ENCODE measurements around the gene PARP15. TPM values are rescaled to one million over a fixed set of nuclear protein-coding genes. Genes with fewer than 3 reads are reported as not detected.

PARP15 gene
- total and polyA plus RNA-seq, 12 donors, result 0.12 to 4.3 (median 1.3) TPM

DNA sequence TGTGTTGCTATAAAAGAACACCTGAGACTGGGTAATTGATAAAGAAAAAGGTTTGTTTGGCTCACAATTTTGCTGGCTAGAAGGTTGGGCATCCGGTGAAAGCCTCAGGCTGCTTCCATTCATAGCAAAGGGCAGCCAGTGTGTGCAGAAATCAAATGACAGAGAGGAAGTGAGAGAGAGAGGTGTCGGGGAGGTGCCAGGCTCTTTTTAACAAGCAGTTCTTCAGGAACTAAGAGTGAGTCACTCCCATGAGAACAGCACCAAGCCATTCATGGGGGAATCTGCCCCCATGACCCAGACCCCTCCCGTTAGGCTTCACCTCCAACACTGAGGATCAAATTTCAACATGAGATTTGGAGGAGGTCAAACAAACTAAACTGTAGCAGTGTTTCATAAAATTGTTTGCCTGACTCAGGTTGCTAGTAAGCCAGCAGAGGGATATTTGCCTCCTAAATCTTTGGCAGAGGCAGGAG is 4.5 kb upstream of the PARP15 start:
- intact Hi-C loops (cut with DNase I), result no loop called here
- peak in 6 of 7 donors; percentile 28 to 77 (median 64) for DNase-seq
- peak overlapping the region in 3 of 5 donors; percentile 45 to 59 (median 50) for H3K27ac ChIP-seq
- no peak overlapping the region for H3K4me3 ChIP-seq
- H3K27me3 ChIP-seq, result no peaks in the 10 kb centered on the region
- TF ChIP-seq, protein P1, sequence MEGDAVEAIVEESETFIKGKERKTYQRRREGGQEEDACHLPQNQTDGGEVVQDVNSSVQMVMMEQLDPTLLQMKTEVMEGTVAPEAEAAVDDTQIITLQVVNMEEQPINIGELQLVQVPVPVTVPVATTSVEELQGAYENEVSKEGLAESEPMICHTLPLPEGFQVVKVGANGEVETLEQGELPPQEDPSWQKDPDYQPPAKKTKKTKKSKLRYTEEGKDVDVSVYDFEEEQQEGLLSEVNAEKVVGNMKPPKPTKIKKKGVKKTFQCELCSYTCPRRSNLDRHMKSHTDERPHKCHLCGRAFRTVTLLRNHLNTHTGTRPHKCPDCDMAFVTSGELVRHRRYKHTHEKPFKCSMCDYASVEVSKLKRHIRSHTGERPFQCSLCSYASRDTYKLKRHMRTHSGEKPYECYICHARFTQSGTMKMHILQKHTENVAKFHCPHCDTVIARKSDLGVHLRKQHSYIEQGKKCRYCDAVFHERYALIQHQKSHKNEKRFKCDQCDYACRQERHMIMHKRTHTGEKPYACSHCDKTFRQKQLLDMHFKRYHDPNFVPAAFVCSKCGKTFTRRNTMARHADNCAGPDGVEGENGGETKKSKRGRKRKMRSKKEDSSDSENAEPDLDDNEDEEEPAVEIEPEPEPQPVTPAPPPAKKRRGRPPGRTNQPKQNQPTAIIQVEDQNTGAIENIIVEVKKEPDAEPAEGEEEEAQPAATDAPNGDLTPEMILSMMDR (IDR thresholded peaks at IDR 0.05), result no peak
- TF ChIP-seq POLR2A (IDR thresholded peaks at IDR 0.05), result peak in 1 of 2 donors; percentile 37
- H3K4me1 ChIP-seq (replicated peaks in 1 of 2), result peaks cover 3 to 17% of the 10 kb centered on the region in 2 donors
- WGBS, 4 donors, result 30 to 39% (median 35%) methylated on average over 3 of the region's 3 CpGs
- peaks cover 0 to 41% of the 10 kb centered on the region in 2 donors for H3K36me3 ChIP-seq (replicated peaks in 1 of 2)
- no peaks in the 10 kb centered on the region for H3K9me3 ChIP-seq (replicated peaks in 1 of 3)

DNA sequence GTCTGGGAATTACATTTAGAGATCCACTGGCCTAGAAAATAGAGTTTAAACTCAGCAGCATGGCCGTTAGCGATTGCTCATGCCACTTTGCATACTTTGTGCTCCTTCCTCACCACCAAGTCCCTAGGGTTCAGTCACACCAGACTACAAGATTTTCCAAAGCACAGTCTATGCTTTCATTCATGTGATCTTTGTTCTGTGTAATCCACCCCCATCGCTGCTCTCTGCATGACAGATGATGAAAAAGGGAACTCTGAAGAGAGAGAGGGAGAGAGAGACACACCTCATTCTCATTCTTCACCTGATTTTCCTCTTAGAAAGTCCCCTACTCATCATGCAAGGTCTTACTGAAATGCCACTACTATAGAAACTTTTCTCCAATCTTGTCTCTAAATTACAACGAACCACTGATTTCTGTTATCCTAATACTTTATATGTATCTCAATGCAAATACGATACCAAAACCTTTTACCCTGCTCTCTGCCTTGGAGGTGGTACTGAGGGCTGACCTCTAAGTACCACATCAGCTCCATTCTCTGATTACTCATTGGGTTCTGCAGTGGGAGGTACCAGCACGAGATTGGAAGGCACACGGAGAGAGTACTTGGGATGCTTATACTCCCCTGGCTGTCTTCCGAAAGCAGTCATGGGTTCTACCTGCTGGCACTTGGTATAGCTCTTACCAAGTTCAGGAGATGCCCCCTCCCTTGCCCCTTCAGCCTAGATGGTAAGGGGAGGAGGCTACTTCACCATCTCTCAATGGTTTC is 1.1 kb upstream of the PARP15 start:
- TF ChIP-seq, protein P1 (IDR thresholded peaks at IDR 0.05), result no peak
- no peak for TF ChIP-seq POLR2A (IDR thresholded peaks at IDR 0.05)
- no peaks in the 10 kb centered on the region for H3K27me3 ChIP-seq
- H3K4me3 ChIP-seq, result no peak overlapping the region
- no peak overlapping the region for H3K27ac ChIP-seq
- WGBS, 4 donors, result 68 to 84% (median 74%) methylated on average over 8 of the region's 8 CpGs
- no peak for DNase-seq
- peaks cover 3 to 11% of the 10 kb centered on the region in 2 donors for H3K4me1 ChIP-seq (replicated peaks in 1 of 2)
- H3K9me3 ChIP-seq (replicated peaks in 1 of 3), result peaks cover 0 to 4% (median 0%) of the 10 kb centered on the region in 3 donors
- H3K36me3 ChIP-seq (replicated peaks in 1 of 2), result peaks cover 0 to 9% of the 10 kb centered on the region in 2 donors
- intact Hi-C loops (cut with DNase I), result no loop called here

DNA sequence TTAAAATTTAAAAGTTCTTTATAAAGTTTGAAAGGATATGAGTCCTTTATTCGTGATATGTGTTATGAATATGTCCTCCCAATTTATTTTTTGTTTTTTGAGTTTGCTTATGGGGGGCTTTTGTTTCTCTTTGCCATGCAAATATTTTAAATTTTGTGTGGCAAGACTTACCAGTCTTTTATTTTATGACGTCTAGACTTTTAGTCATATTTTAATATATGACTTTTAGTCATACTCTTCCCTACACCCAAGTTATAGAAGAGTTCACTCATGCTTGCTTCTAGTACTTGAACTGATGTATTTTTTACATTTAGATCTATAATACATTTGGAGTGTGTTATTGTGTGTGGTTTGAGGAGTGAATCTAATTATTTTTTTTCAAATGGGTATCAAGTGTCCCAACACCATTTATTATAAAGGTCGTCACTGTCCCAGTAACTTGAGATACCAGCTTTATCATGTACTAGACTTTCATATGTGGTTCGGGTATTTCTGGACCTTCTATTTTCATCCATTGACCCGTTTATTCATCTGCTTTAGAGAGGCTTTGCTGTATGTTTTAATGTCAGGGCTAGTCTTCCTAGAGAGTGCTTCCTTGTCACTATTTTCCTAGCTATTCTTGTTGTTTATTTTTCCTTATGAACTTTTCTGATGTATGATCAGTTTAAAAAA is 755 bp downstream of the PARP15 start:
- H3K9me3 ChIP-seq (replicated peaks in 1 of 3), result peaks cover 0 to 4% (median 0%) of the 10 kb centered on the region in 3 donors
- no peak for TF ChIP-seq POLR2A (IDR thresholded peaks at IDR 0.05)
- TF ChIP-seq, protein P1 (IDR thresholded peaks at IDR 0.05), result no peak
- no peaks in the 10 kb centered on the region for H3K27me3 ChIP-seq
- H3K4me3 ChIP-seq, result peak overlapping the region in 2 of 4 donors; percentile 24 to 56
- no peak overlapping the region for H3K27ac ChIP-seq
- WGBS, 4 donors, result 46 to 59% (median 49%) methylated on average over 5 of the region's 5 CpGs
- H3K4me1 ChIP-seq (replicated peaks in 1 of 2), result peaks cover 0 to 3% of the 10 kb centered on the region in 2 donors
- DNase-seq, result no peak
- H3K36me3 ChIP-seq (replicated peaks in 1 of 2), result no peaks in the 10 kb centered on the region
- intact Hi-C loops (cut with DNase I), result no loop called here

DNA sequence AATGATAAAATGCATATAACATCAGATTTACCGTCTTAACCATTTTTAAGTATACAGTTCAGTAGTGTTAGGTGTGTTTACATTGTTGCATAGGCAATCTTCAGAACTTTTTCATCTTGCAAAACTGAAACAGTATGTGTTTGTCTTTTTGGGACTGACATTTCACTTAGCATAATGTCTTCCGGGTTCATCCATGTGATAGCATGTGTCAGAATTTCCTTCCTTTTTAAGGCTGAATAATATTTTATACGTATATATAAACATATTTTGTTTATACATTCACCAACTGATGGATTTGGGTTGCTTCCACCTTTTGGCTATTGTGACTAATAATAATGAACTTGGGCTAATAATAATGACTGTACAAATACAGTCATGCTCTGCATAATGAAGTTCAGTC is 3.0 kb downstream of the PARP15 start:
- Histone ChIP-seq H3K4me1 (replicated peaks in 1 of 2) (no peaks in the 10 kb centered on the region), H3K27ac (no peak overlapping the region), H3K27me3 (no peaks in the 10 kb centered on the region), H3K9me3 (replicated peaks in 1 of 3) (peaks cover 0 to 4% (median 0%) of the 10 kb centered on the region in 3 donors), H3K4me3 (no peak overlapping the region), H3K36me3 (replicated peaks in 1 of 2) (no peaks in the 10 kb centered on the region)
- no peak for DNase-seq
- TF ChIP-seq, protein P1 (IDR thresholded peaks at IDR 0.05), result no peak
- no peak for TF ChIP-seq POLR2A (IDR thresholded peaks at IDR 0.05)
- WGBS, 4 donors, result 64 to 90% (median 81%) methylated on average over 3 of the region's 3 CpGs
- intact Hi-C loops (cut with DNase I), result no loop called here

Measured in adrenal gland (tissue), 12 donors.